Thoracic aorta (tissue), 2 donors: Measurements from ENCODE around the gene IGFBP4. TPM values are rescaled to one million over a fixed set of nuclear protein-coding genes. Genes with fewer than 3 reads are reported as not detected.

Experiments used
- ATAC-seq: fragments of 150-250 bp; one replicate; pipeline ENCODE4 v1.8.0; 2017; ENCODE audit warnings: low read depth; ENCODE audit not compliant: insufficient number of reproducible peaks, low FRiP score
- DNase-seq: peaks from one replicate; pipeline ENCODE4 v3.0.0-alpha.2; 2020; ENCODE audit warnings: low spot score
- H3K27ac ChIP-seq, 2 donors: fragments of 200-600 bp; sonication (generic); 1 replicate in 1 of 2; 2 replicates in 1 of 2; pipeline ENCODE4 v1.5.1; 2016; ENCODE audit warnings: mild to moderate bottlenecking in 2 of 2, moderate library complexity in 2 of 2
- H3K27me3 ChIP-seq: fragments of 200-600 bp; sonication (generic); replicated peaks from 2 replicates; pipeline ENCODE4 v1.6.0; 2016; ENCODE audit warnings: mild to moderate bottlenecking; ENCODE audit not compliant: insufficient read depth
- H3K36me3 ChIP-seq: fragments of 200-600 bp; sonication (generic); one replicate; pipeline ENCODE4 v1.5.1; 2016
- H3K4me1 ChIP-seq, 2 donors: fragments of 200-600 bp; sonication (generic); 1 replicate in 1 of 2; 2 replicates in 1 of 2; pipeline versions ENCODE4 v1.5.1 to v1.6.0; 2016; ENCODE audit warnings: low read depth in 2 of 2, mild to moderate bottlenecking in 1 of 2; ENCODE audit not compliant: control insufficient read depth in 1 of 2
- H3K4me3 ChIP-seq: fragments of 200-600 bp; sonication (generic); 2 replicates; pipeline ENCODE4 v1.5.1; 2016; ENCODE audit warnings: mild to moderate bottlenecking
- H3K9me3 ChIP-seq: fragments of 200-600 bp; sonication (generic); 2 replicates; pipeline ENCODE4 v1.5.1; 2016
- CTCF ChIP-seq: fragments of 200-600 bp; sonication (generic); IDR thresholded peaks from one replicate; pipeline ENCODE4 v1.5.1; 2019; ENCODE audit warnings: antibody characterized with exemption
- total RNA-seq, 2 donors: library from RNA; depleted of rRNA; stranded (reverse); fragments of >200 nt; gene quantifications; one replicate each; pipeline versions ENCODE4 v1.1.0 to v1.2.3, GENCODE V29; 2016

IGFBP4 gene
- total RNA-seq, 2 donors from 2014 or later: 177 to 310 TPM

DNA sequence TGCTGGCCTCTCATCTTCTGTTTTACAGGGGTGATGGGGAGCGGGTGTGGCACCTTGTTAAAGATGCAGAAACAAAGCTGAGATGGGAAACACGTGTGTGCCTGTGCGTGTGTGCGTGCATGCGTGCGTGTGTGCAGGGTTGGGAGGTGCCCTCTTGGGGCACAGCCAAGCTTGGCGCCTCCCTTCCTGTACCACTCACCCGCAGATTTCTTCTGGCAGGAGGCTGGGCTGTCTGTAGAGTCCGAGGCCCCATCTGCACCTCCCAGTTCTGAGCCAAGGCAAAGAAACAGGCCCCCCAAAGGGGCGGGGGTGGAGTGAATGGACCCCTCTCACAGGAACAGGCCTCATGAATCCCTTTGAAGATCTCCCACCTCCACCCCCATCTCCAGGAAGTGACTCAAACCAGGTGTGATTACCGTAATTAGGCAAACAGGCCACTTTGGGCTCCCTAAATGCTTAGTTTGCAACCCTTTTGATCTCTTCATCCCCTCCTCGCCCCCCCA lies 37.3 kb downstream of the IGFBP4 start:
- H3K27ac ChIP-seq: no peak overlapping the region
- H3K27me3 ChIP-seq: no peaks in the 10 kb centered on the region
- H3K9me3 ChIP-seq: no peaks in the 10 kb centered on the region
- H3K4me1 ChIP-seq: peaks cover 3 to 9% of the 10 kb centered on the region in 2 donors
- no peak for DNase-seq
- H3K36me3 ChIP-seq: no peaks in the 10 kb centered on the region
- no peak for TF ChIP-seq CTCF
- ATAC-seq: no peak
- no peak overlapping the region for H3K4me3 ChIP-seq

GRCh38 chr17:40481106-40481505 lies 37.9 kb downstream of the IGFBP4 start:
- H3K27me3 ChIP-seq: no peaks in the 10 kb centered on the region
- no peaks in the 10 kb centered on the region for H3K9me3 ChIP-seq
- no peak overlapping the region for H3K27ac ChIP-seq
- ATAC-seq: no peak
- H3K4me1 ChIP-seq: peaks cover 0 to 5% of the 10 kb centered on the region in 2 donors
- H3K36me3 ChIP-seq: no peaks in the 10 kb centered on the region
- no peak for TF ChIP-seq CTCF
- no peak for DNase-seq
- no peak overlapping the region for H3K4me3 ChIP-seq

DNA sequence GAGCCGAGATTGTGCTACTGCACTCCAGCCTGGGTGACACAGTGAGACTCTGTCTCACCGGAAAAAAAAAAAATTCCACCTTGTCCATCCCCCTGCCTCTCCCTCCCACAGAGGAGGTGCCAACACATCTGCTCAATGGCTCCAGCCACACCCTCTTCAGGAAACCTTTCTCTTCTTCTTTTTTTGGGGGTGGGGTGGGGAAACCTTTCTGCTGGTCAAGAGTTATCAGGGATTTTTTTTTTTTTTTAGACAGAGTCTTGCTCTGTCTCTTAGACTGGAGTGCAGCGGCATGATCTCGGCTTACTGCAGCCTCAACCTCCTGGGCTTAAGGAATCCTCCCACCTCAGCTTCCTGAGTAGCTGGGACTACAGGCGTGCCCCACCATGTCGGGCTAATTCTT lies 39.5 kb downstream of the IGFBP4 start:
- H3K4me1 ChIP-seq: peaks cover 0 to 2% of the 10 kb centered on the region in 2 donors
- no peak overlapping the region for H3K4me3 ChIP-seq
- no peak for ATAC-seq
- no peak for TF ChIP-seq CTCF
- no peaks in the 10 kb centered on the region for H3K27me3 ChIP-seq
- H3K27ac ChIP-seq: no peak overlapping the region
- no peaks in the 10 kb centered on the region for H3K36me3 ChIP-seq
- H3K9me3 ChIP-seq: no peaks in the 10 kb centered on the region
- no peak for DNase-seq

DNA sequence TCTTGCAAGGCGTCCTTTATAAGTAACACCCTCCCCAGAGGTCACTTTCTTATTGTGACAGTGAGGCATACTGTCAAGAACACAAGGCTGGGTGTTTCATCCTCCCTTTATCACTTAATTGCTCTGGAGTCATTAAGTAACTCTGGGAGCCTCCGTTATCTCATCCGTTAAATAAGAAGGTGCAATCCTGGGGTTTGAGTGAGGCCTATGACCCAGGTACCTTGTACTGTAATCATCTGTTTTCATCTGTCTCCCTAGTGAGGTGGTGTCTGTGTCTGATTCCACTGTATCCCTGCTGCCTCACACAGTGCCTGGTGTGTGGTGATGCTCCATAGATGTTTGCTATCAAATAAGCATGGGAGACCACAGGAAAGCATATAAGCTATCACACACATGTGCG lies 40.4 kb downstream of the IGFBP4 start:
- Histone ChIP-seq H3K36me3 (no peaks in the 10 kb centered on the region), H3K9me3 (no peaks in the 10 kb centered on the region), H3K4me3 (no peak overlapping the region), H3K27me3 (no peaks in the 10 kb centered on the region), H3K4me1 (peaks cover 0 to 6% of the 10 kb centered on the region in 2 donors), H3K27ac (no peak overlapping the region)
- DNase-seq: no peak
- no peak for ATAC-seq
- no peak for TF ChIP-seq CTCF

DNA sequence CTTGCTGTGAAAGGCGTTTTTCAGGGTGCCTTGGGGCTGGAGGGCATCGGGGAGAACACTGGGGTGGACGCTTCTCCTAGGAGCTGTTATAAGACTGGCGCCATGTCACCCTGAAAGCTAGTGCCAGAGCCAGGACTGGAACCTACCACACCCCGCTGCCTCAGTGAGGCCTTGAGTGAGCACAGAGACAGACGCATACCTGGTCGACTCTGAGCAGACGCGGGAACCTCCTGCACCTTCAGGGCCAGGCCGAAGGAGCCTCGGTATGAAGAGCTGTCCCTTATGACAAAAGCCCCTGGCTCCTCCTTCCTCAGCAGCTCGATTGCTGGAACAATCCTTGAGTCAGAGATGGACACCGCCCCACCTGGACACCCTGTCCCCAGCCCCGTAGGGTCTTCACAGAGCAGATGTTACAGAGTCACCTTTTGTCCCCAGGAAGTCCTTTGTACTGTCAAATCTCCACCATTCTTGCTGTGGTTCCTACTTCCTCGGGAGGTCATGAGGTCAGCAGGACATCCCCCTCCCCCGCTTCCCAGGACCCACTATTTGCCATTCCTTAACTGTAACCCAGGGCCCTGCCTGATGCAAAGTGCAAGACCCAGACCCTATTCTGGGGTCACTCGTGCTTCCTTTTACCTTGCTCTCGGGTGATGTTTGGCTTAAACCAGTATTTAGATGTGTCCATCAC lies 41.2 kb downstream of the IGFBP4 start:
- no peak for DNase-seq
- H3K27me3 ChIP-seq: no peaks in the 10 kb centered on the region

More for the DNA sequence above, 41.2 kb downstream of the IGFBP4 start:
- no peak for ATAC-seq
- TF ChIP-seq CTCF: no peak
- H3K36me3 ChIP-seq: no peaks in the 10 kb centered on the region
- H3K4me3 ChIP-seq: no peak overlapping the region
- no peaks in the 10 kb centered on the region for H3K9me3 ChIP-seq
- H3K27ac ChIP-seq: no peak overlapping the region
- H3K4me1 ChIP-seq: peaks cover 0 to 6% of the 10 kb centered on the region in 2 donors
